Lower lobe of right lung (tissue), 2 donors: Measurements from ENCODE around the gene PPP2R3B. TPM values are rescaled to one million over a fixed set of nuclear protein-coding genes. Genes with fewer than 3 reads are reported as not detected.
A peak's percentile ranks its signal among the peaks of the same experiment; 100 is the strongest.
"Not testable (repeated sequence)": the region's sequence is repeated elsewhere in the genome, so short reads cannot be mapped to it uniquely, and the experiment has no call there.

Source experiments
- ATAC-seq, 2 donors: fragments of 200-7000 bp; cut with Tn5 transposase; one replicate each; pipeline ENCODE4 v1.9.1; 2020 to 2022; ENCODE audit warnings: mild to moderate bottlenecking in 2 of 2, moderate library complexity in 2 of 2
- DNase-seq: peaks from one replicate; pipeline ENCODE4 v3.0.0-alpha.2; 2020
- H3K27ac ChIP-seq: fragments of 200-600 bp; one replicate; pipeline ENCODE4 v1.8.0; 2022
- H3K27me3 ChIP-seq: fragments of 200-600 bp; one replicate; pipeline ENCODE4 v1.8.0; 2022; ENCODE audit warnings: low read depth
- H3K36me3 ChIP-seq: fragments of 200-600 bp; one replicate; pipeline ENCODE4 v1.8.0; 2022; ENCODE audit warnings: mild to moderate bottlenecking
- H3K4me1 ChIP-seq: fragments of 200-600 bp; one replicate; pipeline ENCODE4 v1.8.0; 2022
- H3K4me3 ChIP-seq: fragments of 200-600 bp; one replicate; pipeline ENCODE4 v1.8.0; 2022; ENCODE audit warnings: mild to moderate bottlenecking
- H3K9me3 ChIP-seq: fragments of 200-600 bp; one replicate; pipeline ENCODE4 v1.8.0; 2022
- intact Hi-C: fragments of 100-400 bp; cut with DNase I; formaldehyde crosslinking; loops from one replicate; pipeline ENCODE4 v1.11.0; 2022
- total RNA-seq: library from RNA; stranded (reverse); fragmentation: NEBNext Ultra II Directional; extraction: Animal tissue kit (Norgen Biotek cat#: 25700); gene quantifications from one replicate; pipeline ENCODE4 v1.2.1, GENCODE V29; 2021
- TF ChIP-seq, protein P1 (sequence below): fragments of 200-600 bp; IDR thresholded peaks from one replicate; pipeline ENCODE4 v1.8.0; 2022; ENCODE audit warnings: antibody characterized with exemption, mild to moderate bottlenecking
- donor health status: DM: no; HTN: yes; CAD: no; lungs with severe emphysema.

Gene PPP2R3B
- total RNA-seq, 1 donor from 2014 or later = 11.2 TPM

DNA sequence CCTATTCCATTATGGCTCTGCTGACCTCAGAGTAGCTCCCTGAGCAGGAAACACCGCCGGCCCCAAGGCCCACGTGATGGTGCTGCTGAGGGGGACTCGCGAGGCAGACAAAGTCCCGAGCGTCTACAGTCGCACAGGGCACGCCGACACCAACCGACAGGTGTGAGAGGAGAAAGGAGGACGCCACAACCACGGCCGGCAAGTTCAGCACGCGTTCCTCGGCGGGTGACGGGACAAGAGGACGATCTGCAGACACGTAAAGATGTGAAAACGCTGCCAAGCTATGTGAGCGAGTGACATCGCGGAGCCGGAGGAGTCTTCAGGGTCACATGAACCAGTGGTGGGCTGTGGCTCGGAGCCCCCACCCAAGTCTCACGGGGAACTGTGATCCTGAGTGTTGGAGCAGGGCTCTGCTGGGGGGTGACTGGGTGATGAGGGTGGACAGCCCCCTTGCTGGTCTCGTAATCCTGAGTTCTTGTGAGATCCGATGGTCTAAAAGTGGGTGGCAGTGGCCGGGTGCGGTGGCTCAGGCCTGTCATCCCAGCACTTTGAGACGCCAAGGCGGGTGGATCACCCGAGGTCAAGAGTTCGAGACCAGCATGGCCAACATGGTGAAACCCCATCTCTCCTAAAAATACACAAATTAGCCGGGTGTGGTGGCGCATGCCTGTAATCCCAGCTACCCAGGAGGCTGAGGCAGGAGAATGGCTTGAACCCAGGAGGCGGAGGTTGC lies 34.0 kb downstream of the PPP2R3B start:
- no peak overlapping the region for H3K4me3 ChIP-seq

DNA sequence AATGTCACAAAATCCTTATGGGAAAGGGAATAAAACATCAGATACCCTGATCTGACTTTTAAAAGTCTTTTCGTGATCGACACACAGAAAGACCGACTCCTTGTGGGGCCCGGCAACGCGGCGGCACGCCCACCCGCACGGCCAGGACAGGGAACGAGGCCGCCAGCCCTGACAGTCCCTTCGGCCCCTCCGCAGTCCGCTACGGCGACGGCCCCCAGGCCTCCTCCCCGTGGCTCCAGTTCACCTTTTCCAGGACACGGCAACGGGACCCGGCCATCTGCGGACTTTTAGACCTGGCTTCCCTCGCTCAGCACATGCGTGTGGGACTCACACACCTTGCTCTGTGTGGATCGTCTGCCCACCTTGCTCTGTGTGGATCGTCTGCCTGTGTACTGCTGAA lies 34.5 kb downstream of the PPP2R3B start:
- Histone ChIP-seq H3K36me3 (no peaks in the 10 kb centered on the region), H3K9me3 (no peaks in the 10 kb centered on the region), H3K27me3 (no peaks in the 10 kb centered on the region), H3K4me1 (no peaks in the 10 kb centered on the region), H3K4me3 (no peak overlapping the region), H3K27ac (no peak overlapping the region)
- ATAC-seq (no peak), DNase-seq (peak; percentile 29)
- intact Hi-C loops = no loop called here
- TF ChIP-seq, protein P1, sequence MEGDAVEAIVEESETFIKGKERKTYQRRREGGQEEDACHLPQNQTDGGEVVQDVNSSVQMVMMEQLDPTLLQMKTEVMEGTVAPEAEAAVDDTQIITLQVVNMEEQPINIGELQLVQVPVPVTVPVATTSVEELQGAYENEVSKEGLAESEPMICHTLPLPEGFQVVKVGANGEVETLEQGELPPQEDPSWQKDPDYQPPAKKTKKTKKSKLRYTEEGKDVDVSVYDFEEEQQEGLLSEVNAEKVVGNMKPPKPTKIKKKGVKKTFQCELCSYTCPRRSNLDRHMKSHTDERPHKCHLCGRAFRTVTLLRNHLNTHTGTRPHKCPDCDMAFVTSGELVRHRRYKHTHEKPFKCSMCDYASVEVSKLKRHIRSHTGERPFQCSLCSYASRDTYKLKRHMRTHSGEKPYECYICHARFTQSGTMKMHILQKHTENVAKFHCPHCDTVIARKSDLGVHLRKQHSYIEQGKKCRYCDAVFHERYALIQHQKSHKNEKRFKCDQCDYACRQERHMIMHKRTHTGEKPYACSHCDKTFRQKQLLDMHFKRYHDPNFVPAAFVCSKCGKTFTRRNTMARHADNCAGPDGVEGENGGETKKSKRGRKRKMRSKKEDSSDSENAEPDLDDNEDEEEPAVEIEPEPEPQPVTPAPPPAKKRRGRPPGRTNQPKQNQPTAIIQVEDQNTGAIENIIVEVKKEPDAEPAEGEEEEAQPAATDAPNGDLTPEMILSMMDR = no peak

More for the DNA sequence above, 34.0 kb downstream of the PPP2R3B start:
- Histone ChIP-seq H3K36me3 (no peaks in the 10 kb centered on the region), H3K9me3 (no peaks in the 10 kb centered on the region), H3K27me3 (no peaks in the 10 kb centered on the region), H3K4me1 (no peaks in the 10 kb centered on the region), H3K27ac (no peak overlapping the region)
- intact Hi-C loops = no loop called here
- ATAC-seq (no peak), DNase-seq (peak; percentile 26)
- TF ChIP-seq, protein P1 = no peak

DNA sequence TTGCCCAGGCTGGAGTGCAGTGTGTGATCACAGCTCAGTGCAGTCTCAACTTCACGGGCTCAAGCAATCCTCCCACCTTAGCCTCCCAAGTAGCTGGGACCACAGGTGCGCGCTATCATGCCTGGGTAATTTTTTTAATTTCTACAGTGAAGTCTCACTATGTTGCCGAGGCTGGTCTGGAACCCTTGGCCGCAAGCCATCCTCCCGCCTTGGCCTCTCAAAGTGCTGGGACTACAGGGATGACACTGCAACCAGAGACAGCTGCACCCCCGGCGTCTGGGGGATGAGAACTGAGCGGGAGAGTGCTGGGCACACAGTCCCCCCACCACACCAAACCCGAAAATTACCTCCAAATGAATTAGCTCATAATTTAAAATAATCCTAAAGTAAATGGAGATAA lies 35.0 kb downstream of the PPP2R3B start:
- Histone ChIP-seq H3K9me3 (no peaks in the 10 kb centered on the region), H3K27me3 (no peaks in the 10 kb centered on the region), H3K27ac (no peak overlapping the region), H3K36me3 (no peaks in the 10 kb centered on the region), H3K4me1 (no peaks in the 10 kb centered on the region), H3K4me3 (no peak overlapping the region)
- TF ChIP-seq, protein P1 = no peak
- intact Hi-C loops = no loop called here
- DNase-seq (no peak), ATAC-seq (no peak)

DNA sequence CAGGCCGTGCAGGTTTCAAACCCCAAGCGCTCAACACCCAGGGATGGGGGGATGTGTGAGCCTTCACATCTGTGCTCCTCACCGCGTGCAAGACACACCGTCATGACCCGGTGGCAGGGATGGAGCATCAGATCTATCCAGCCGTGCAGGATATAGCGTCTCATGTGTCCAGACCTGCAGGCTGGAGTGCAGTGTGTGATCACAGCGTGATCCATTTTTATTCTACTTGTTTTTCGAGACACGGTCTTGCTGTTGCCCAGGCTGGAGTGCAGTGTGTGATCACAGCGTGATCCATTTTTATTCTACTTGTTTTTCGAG lies 35.4 kb downstream of the PPP2R3B start:
- H3K27me3 ChIP-seq, H3K27ac ChIP-seq, H3K4me3 ChIP-seq, H3K36me3 ChIP-seq, intact Hi-C loops, H3K4me1 ChIP-seq, H3K9me3 ChIP-seq, ATAC-seq: not testable (repeated sequence)
- peak; percentile 38 for DNase-seq

DNA sequence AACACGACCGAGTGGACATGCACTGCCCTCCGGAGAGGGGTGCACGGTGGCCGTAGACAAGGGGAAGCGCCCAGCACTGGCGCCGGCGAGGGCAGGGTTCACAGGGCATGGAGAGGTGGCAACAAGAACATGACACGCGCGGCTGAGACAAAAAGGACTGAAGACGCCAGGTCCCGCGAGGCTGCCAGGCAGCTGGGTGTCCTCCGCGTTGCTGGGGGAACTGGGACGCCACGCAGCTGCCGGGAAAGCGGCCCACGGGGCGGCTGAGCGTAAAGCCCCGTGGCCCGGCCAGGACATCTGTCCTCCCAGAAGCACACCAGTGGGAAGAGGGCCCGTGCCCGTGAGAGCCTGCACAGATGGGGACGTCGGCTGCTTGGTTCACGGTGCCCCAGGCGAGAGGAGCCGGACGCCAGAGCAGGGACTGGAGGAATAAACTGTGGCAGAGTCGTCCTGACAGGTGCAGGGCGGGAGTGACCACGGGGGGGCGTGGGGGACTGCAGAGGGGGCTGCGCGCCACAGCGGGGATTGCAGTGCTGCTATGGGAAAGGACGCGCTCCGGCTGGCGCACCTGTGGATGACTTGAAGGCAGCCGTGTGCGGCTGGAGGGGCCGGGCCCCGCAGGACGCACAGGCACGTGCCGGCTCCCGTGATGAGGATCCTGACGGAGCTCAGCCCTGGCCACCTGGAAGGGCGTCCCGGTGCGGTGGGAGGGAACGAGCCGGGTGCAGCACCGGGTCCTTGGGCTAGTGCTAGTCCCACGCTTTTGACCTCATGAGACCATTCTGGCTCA lies 36.0 kb downstream of the PPP2R3B start:
- Histone ChIP-seq H3K4me1 (no peaks in the 10 kb centered on the region), H3K27ac (no peak overlapping the region), H3K4me3 (no peak overlapping the region), H3K36me3 (no peaks in the 10 kb centered on the region), H3K27me3 (no peaks in the 10 kb centered on the region), H3K9me3 (no peaks in the 10 kb centered on the region)
- DNase-seq (peak; percentile 39), ATAC-seq (no peak)
- TF ChIP-seq, protein P1 = no peak
- intact Hi-C loops = no loop called here

DNA sequence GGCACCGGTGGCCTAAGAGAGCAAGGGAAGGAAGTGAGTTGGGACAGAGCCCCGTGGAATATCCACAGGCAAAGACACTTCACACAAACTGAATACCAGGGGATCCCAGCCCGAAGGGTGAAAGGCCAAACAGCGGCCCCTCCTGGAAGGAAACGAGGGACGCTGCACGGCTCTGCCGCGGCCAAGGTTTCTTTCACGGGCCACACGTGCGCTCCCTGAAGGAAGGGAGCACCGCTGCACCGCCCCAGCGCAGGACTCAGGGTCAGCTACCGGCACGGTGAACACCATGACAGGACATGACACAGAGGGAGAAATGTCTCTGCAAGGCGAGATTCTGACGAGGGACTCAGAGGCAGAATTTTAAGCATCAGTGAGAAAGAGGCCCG lies 36.6 kb downstream of the PPP2R3B start:
- ATAC-seq (no peak), DNase-seq (peak; percentile 38)
- no peaks in the 10 kb centered on the region for H3K36me3 ChIP-seq
- H3K27ac ChIP-seq = no peak overlapping the region
- TF ChIP-seq, protein P1 = no peak
- no peaks in the 10 kb centered on the region for H3K4me1 ChIP-seq
- no peak overlapping the region for H3K4me3 ChIP-seq
- H3K27me3 ChIP-seq = no peaks in the 10 kb centered on the region
- no peaks in the 10 kb centered on the region for H3K9me3 ChIP-seq
- intact Hi-C loops = no loop called here
